HepG2 (cell line): Measurements from ENCODE around the gene ATP6V0A1. TPM values are rescaled to one million over a fixed set of nuclear protein-coding genes. Genes with fewer than 3 reads are reported as not detected.
A peak's percentile ranks its signal among the peaks of the same experiment; 100 is the strongest.

Experiments
- ARID5B ChIP-seq: IDR thresholded peaks from 2 replicates; pipeline ENCODE4 v1.4.0; 2020; ENCODE audit warnings: mild to moderate bottlenecking, missing genetic modification reagents
- ERF ChIP-seq: IDR thresholded peaks from 2 replicates; pipeline ENCODE4 v1.6.1; 2018; ENCODE audit warnings: missing biosample characterization, missing genetic modification reagents
- HOMEZ ChIP-seq: IDR thresholded peaks from 2 replicates; pipeline ENCODE4 v1.6.1; 2016; ENCODE audit warnings: low read depth
- JARID2 ChIP-seq: sonication (generic); formaldehyde crosslinking; IDR thresholded peaks from 2 replicates; pipeline ENCODE4 v1.8.1; 2023; ENCODE audit warnings: missing genetic modification reagents, inconsistent platforms; ENCODE audit not compliant: insufficient replicate concordance
- MIER2 ChIP-seq: IDR thresholded peaks from 2 replicates; pipeline ENCODE4 v1.6.1; 2016; ENCODE audit warnings: missing biosample characterization, missing genetic modification reagents
- MIXL1 ChIP-seq: IDR thresholded peaks from 2 replicates; pipeline ENCODE4 v1.6.1; 2016
- MTF1 ChIP-seq: sonication (generic); formaldehyde crosslinking; IDR thresholded peaks from 2 replicates; pipeline ENCODE4 v1.5.0; 2020; ENCODE audit warnings: missing genetic modification reagents
- PHF20 ChIP-seq: sonication (generic); formaldehyde crosslinking; IDR thresholded peaks from 2 replicates; pipeline ENCODE4 v1.5.0; 2020; ENCODE audit warnings: mild to moderate bottlenecking, missing genetic modification reagents
- RBM22 ChIP-seq: fragments of 200-400 bp; formaldehyde crosslinking; optimal IDR thresholded peaks from 2 replicates; pipeline ENCODE3; 2017; ENCODE audit warnings: mild to moderate bottlenecking, low read length, moderate library complexity
- RELA ChIP-seq: sonication (generic); formaldehyde crosslinking; IDR thresholded peaks from 2 replicates; pipeline ENCODE4 v1.4.0; 2020; ENCODE audit warnings: missing genetic modification reagents
- RFXANK ChIP-seq: IDR thresholded peaks from 2 replicates; pipeline ENCODE4 v1.6.1; 2016
- U2AF1 ChIP-seq: fragments of 200-400 bp; formaldehyde crosslinking; optimal IDR thresholded peaks from 2 replicates; pipeline ENCODE3; 2017; ENCODE audit warnings: mild to moderate bottlenecking, low read depth, low read length
- ZBTB33 ChIP-seq: sonication (generic); formaldehyde crosslinking; IDR thresholded peaks from 2 replicates; pipeline ENCODE4 v1.4.0; 2020; ENCODE audit warnings: missing genetic modification reagents
- ZNF609 ChIP-seq: sonication (generic); formaldehyde crosslinking; IDR thresholded peaks from 2 replicates; pipeline ENCODE4 v1.4.0; 2020; ENCODE audit warnings: mild to moderate bottlenecking, missing genetic modification reagents, borderline replicate concordance
- ZNF740 ChIP-seq: sonication (generic); formaldehyde crosslinking; IDR thresholded peaks from 2 replicates; pipeline ENCODE4 v1.4.0; 2020; ENCODE audit warnings: missing genetic modification reagents
- ZNF792 ChIP-seq: IDR thresholded peaks from 2 replicates; pipeline ENCODE4 v1.6.1; 2016
- ZSCAN9 ChIP-seq: IDR thresholded peaks from 2 replicates; pipeline ENCODE4 v1.6.1; 2016; ENCODE audit warnings: borderline replicate concordance
- polyA plus RNA-seq, 8 experiments: library from polyadenylated mRNA; depleted of rRNA in 3 of 8; stranded (reverse) in 7 of 8; unstranded in 1 of 8; fragments of >200 nt; fragmentation: Illumina TruSeq in 4 of 8; extraction: Trizol in 4 of 8; gene quantifications; 2 replicates each; pipeline versions ENCODE4 v1.2.1 to v1.2.3, GENCODE V29; 2011 to 2016; ENCODE audit warnings: low read depth in 4 of 8, missing spikeins in 1 of 8, mixed read lengths in 1 of 8; ENCODE audit not compliant: insufficient read depth in 1 of 8
- total RNA-seq, 5 experiments: library from RNA; depleted of rRNA; stranded (reverse); fragments of >200 nt; fragmentation: Illumina TruSeq; extraction: Trizol; gene quantifications; 2 replicates each; pipeline ENCODE4 v1.2.3, GENCODE V29; 2016; ENCODE audit warnings: low read depth in 1 of 5

Gene ATP6V0A1
- total and polyA plus RNA-seq, 2 of the 13 experiments (the other 11 are each of a cell fraction or from before 2014, with no cell fraction given), result 27.9 to 54.1 TPM

GRCh38 chr17:42517516-42517915 lies 58.8 kb downstream of the ATP6V0A1 start (continued):
- TF ChIP-seq ZNF609, result 0 out of 2 replicates have a peak, but pooled peaks have one; percentile 41
- TF ChIP-seq PHF20 (CRISPR knock-in tag), result no peak
- peak; percentile 70; the same call in 1 of the 2 replicates for TF ChIP-seq MIXL1 (CRISPR knock-in tag)
- TF ChIP-seq MIER2, result peak; percentile 78
- peak; percentile 90 for TF ChIP-seq RBM22
- TF ChIP-seq ZNF792 (CRISPR knock-in tag), result no peak; the same call in 1 of the 2 replicates
- peak; percentile 53; the same call in 1 of the 2 replicates for TF ChIP-seq ZBTB33 (CRISPR knock-in tag)
- peak; percentile 44 for TF ChIP-seq ARID5B (CRISPR knock-in tag)
- TF ChIP-seq ZSCAN9 (CRISPR knock-in tag), result peak; percentile 36; the same call in 1 of the 2 replicates
- no peak for TF ChIP-seq U2AF1
- peak; percentile 83 for TF ChIP-seq JARID2 (CRISPR knock-in tag)
- peak; percentile 79; the same call in 1 of the 2 replicates for TF ChIP-seq RFXANK (CRISPR knock-in tag)
- peak; percentile 73 for TF ChIP-seq ERF (CRISPR knock-in tag)
- 0 out of 2 replicates have a peak, but pooled peaks have one; percentile 35 for TF ChIP-seq HOMEZ (CRISPR knock-in tag)
- 0 out of 2 replicates have a peak, but pooled peaks have one; percentile 19 for TF ChIP-seq RELA (CRISPR knock-in tag)
- peak; percentile 88 for TF ChIP-seq ZNF740 (CRISPR knock-in tag)
- TF ChIP-seq MTF1 (CRISPR knock-in tag), result no peak
